A549 treated with dexamethasone at 1 μM for 4 hours (cell line): ENCODE data around the gene MVB12B. TPM values are rescaled to one million over a fixed set of nuclear protein-coding genes. Genes with fewer than 3 reads are reported as not detected.

ENCODE experiments used
- total RNA-seq: library from RNA; stranded (reverse); fragments of 200-300 nt; extraction: Qiagen RNA extraction; gene quantifications from 5 replicates; pipeline ENCODE4 v1.2.3, GENCODE V29; 2022

Gene MVB12B, protein sequence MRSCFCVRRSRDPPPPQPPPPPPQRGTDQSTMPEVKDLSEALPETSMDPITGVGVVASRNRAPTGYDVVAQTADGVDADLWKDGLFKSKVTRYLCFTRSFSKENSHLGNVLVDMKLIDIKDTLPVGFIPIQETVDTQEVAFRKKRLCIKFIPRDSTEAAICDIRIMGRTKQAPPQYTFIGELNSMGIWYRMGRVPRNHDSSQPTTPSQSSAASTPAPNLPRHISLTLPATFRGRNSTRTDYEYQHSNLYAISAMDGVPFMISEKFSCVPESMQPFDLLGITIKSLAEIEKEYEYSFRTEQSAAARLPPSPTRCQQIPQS
- total RNA-seq: 5.8 to 8.1 TPM (median 7.4 TPM) in 5 replicates

DNA sequence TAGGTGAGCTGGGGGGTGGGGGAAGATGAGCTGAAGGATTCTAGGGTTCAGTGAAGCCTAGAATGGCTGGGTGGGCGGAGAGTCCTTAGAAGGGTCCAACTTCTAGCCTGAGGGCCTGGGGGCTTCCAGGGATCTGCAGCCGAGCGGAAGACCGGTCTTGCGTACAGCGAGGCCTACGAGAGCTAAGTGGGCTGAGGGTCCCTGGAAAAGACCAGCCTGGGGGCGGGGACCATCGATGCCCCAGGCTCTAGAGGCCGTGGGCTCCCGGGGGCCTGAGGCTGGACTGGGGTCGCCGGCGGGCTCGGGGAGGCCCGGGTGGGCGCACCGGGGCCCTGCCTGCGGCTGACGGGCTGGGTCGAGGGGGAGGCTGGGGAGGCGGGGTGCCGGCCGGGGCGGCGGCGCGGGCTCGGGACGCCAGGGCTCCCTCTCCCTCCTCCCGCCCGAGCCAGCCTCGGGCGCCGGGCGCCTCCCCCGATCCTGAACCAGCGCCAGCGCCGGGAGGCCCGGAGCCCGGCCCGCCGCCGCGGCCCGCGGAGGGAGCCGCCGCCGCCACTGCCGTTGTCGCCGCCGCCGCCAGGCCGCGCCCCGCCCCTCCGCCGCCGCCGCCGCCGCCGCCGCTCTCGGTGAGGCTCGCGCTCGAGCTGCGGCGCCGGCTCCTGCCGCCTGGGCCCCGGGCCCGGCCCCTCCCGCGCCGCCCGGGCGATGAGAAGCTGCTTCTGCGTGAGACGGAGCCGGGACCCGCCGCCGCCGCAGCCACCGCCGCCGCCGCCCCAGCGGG is at the start of gene MVB12B:
Gene MVB12B (plus strand): TSS at position 602 of the 778 bp plus-strand sequence. CDS start 101 bp downstream, at position 703.

